Cerebellar cortex (tissue), 1 donor: ENCODE measurements around the gene NMRK2.
"Not testable (repeated sequence)": the region's sequence is repeated elsewhere in the genome, so short reads cannot be mapped to it uniquely, and the experiment has no call there.

Source experiments
- DNase-seq: peaks from one replicate; pipeline ENCODE4 v3.0.0-alpha.2; 2015; ENCODE audit warnings: low spot score

NMRK2 gene

GRCh38 chr19:3964256-3965194, 31.7 kb downstream of the NMRK2 start:
- no peak for DNase-seq

- no peak for DNase-seq
Observed at GRCh38 chr19:3966051-3967017, 33.5 kb downstream of the NMRK2 start.

GRCh38 chr19:3967983-3968382, 35.1 kb downstream of the NMRK2 start:
- DNase-seq: not testable (repeated sequence)

- peak; percentile 83 for DNase-seq
Observed at GRCh38 chr19:3968556-3969434, 35.9 kb downstream of the NMRK2 start.

- no peak for DNase-seq
Observed at GRCh38 chr19:3969435-3970312, 36.8 kb downstream of the NMRK2 start.

- no peak for DNase-seq
Observed at GRCh38 chr19:3970313-3970807, 37.5 kb downstream of the NMRK2 start.

GRCh38 chr19:3970808-3971598, 38.1 kb downstream of the NMRK2 start, which contains the start of gene DAPK3:
Gene DAPK3, minus strand, starts transcription at chr19:3971099. Its CDS starts 1,364 bp downstream, at chr19:3969735.
- DNase-seq: peak; percentile 99

- no peak for DNase-seq
Observed at GRCh38 chr19:3975144-3975543, 42.3 kb downstream of the NMRK2 start.

- DNase-seq: no peak
Observed at GRCh38 chr19:3975637-3976087, 42.8 kb downstream of the NMRK2 start.

GRCh38 chr19:3976495-3977241, 43.8 kb downstream of the NMRK2 start:
- no peak for DNase-seq

GRCh38 chr19:3977242-3978143, 44.6 kb downstream of the NMRK2 start:
- no peak for DNase-seq

GRCh38 chr19:3978145-3978544, 45.3 kb downstream of the NMRK2 start:
- no peak for DNase-seq

GRCh38 chr19:3979289-3979673, 46.4 kb downstream of the NMRK2 start:
- no peak for DNase-seq

- no peak for DNase-seq
Observed at GRCh38 chr19:3979674-3980352, 46.9 kb downstream of the NMRK2 start.

- DNase-seq: no peak
Observed at GRCh38 chr19:3980353-3981251, 47.7 kb downstream of the NMRK2 start.

GRCh38 chr19:3981373-3981735, 48.5 kb downstream of the NMRK2 start:
- DNase-seq: no peak
